MM.1S (cell line): ENCODE measurements around the gene TBX2.

Experiments used
- DNase-seq: peaks from one replicate; pipeline ENCODE4 v3.0.0-alpha.2; 2015
- H2AFZ ChIP-seq: fragments of 300-600 bp; sonication (generic); 2 replicates; pipeline ENCODE4 v1.6.0; 2016; ENCODE audit warnings: antibody characterized with exemption, low read length
- H3F3A ChIP-seq: fragments of 300-600 bp; sonication (generic); 2 replicates; pipeline ENCODE4 v1.6.1; 2016; ENCODE audit warnings: mild to moderate bottlenecking, antibody characterized with exemption, low read length, moderate library complexity, mixed read lengths; ENCODE audit not compliant: insufficient read depth
- H3K27ac ChIP-seq: fragments of 300-600 bp; sonication (generic); 2 replicates; pipeline ENCODE4 v1.5.1; 2016; ENCODE audit warnings: mild to moderate bottlenecking, low read length
- H3K27me3 ChIP-seq: fragments of 300-600 bp; sonication (generic); replicated peaks from 2 replicates; pipeline ENCODE4 v1.6.0; 2016; ENCODE audit warnings: low read length; ENCODE audit not compliant: insufficient read depth
- H3K36me3 ChIP-seq: fragments of 300-600 bp; sonication (generic); replicated peaks from 2 replicates; pipeline ENCODE4 v1.6.1; 2016; ENCODE audit warnings: mild to moderate bottlenecking, low read length, mixed read lengths; ENCODE audit not compliant: insufficient read depth
- H3K4me1 ChIP-seq: fragments of 300-600 bp; sonication (generic); 2 replicates; pipeline ENCODE4 v1.6.1; 2016; ENCODE audit warnings: low read length, mixed read lengths
- H3K4me2 ChIP-seq: fragments of 300-600 bp; sonication (generic); 2 replicates; pipeline ENCODE4 v1.6.0; 2016; ENCODE audit warnings: low read depth, low read length
- H3K4me3 ChIP-seq: fragments of 300-600 bp; sonication (generic); 2 replicates; pipeline ENCODE4 v1.5.1; 2016; ENCODE audit warnings: low read length, mixed read lengths
- H3K79me2 ChIP-seq: fragments of 300-600 bp; sonication (generic); 2 replicates; pipeline ENCODE4 v1.6.1; 2016; ENCODE audit warnings: mixed run types, low read length, mixed read lengths
- H3K9ac ChIP-seq: fragments of 300-600 bp; sonication (generic); 2 replicates; pipeline ENCODE4 v1.6.1; 2016; ENCODE audit warnings: low read length, mixed read lengths
- H3K9me2 ChIP-seq: fragments of 300-600 bp; sonication (generic); replicated peaks from 2 replicates; pipeline ENCODE4 v1.6.1; 2016; ENCODE audit warnings: mild to moderate bottlenecking, low read length, mixed read lengths; ENCODE audit not compliant: insufficient read depth
- H3K9me3 ChIP-seq: fragments of 300-600 bp; sonication (generic); replicated peaks from 2 replicates; pipeline ENCODE4 v1.6.1; 2016; ENCODE audit warnings: mild to moderate bottlenecking, low read length, mixed read lengths; ENCODE audit not compliant: insufficient read depth
- H4K20me1 ChIP-seq: fragments of 300-600 bp; sonication (generic); 2 replicates; pipeline ENCODE4 v1.6.1; 2016; ENCODE audit warnings: mild to moderate bottlenecking, low read length, moderate library complexity, mixed read lengths; ENCODE audit not compliant: insufficient read depth
- EZH2 ChIP-seq: fragments of 300-600 bp; sonication (generic); optimal IDR thresholded peaks from 2 replicates; pipeline ENCODE3; 2017; ENCODE audit warnings: low read depth, mild to moderate bottlenecking, antibody characterized with exemption, low read length, mixed read lengths
- EZH2phosphoT487 ChIP-seq: fragments of 300-600 bp; sonication (generic); IDR thresholded peaks from 2 replicates; pipeline ENCODE4 v1.6.1; 2018; ENCODE audit warnings: antibody characterized with exemption, low read length
- TF ChIP-seq, protein P1 (sequence below): fragments of 300-600 bp; sonication (generic); IDR thresholded peaks from 2 replicates; pipeline ENCODE4 v1.5.1; 2016; ENCODE audit warnings: antibody characterized with exemption, low read length, mixed read lengths

Gene TBX2

DNA sequence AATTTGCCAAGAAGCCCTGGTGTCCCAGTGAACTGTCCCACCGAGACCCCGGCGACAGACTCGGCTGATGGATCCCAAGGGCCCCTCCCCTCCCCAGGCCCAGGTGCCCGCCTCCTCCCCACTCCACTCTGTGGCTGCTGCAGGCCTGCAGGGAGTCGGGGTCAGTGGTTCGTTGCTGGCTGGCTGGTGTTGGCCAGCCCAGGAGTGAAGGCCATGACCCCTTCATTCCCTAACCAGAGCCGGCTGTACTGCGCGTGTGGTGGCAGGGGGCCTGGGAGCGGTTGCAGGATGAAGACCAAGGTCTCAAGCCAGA is 9.2 kb upstream of the TBX2 start:
- H3K4me1 ChIP-seq, result peaks cover 10% of the 10 kb centered on the region
- no peak overlapping the region for H3K4me2 ChIP-seq
- no peaks in the 10 kb centered on the region for H3K27me3 ChIP-seq
- H3K4me3 ChIP-seq, result no peak overlapping the region
- no peaks in the 10 kb centered on the region for H3K79me2 ChIP-seq
- no peak overlapping the region for H2AFZ ChIP-seq
- no peak for DNase-seq
- H3K36me3 ChIP-seq, result no peaks in the 10 kb centered on the region
- no peaks in the 10 kb centered on the region for H4K20me1 ChIP-seq
- no peak overlapping the region for H3K27ac ChIP-seq
- no peak overlapping the region for H3K9ac ChIP-seq
- no peaks in the 10 kb centered on the region for H3K9me2 ChIP-seq
- TF ChIP-seq EZH2 (no peak), EZH2phosphoT487 (no peak)
- TF ChIP-seq, protein P1, sequence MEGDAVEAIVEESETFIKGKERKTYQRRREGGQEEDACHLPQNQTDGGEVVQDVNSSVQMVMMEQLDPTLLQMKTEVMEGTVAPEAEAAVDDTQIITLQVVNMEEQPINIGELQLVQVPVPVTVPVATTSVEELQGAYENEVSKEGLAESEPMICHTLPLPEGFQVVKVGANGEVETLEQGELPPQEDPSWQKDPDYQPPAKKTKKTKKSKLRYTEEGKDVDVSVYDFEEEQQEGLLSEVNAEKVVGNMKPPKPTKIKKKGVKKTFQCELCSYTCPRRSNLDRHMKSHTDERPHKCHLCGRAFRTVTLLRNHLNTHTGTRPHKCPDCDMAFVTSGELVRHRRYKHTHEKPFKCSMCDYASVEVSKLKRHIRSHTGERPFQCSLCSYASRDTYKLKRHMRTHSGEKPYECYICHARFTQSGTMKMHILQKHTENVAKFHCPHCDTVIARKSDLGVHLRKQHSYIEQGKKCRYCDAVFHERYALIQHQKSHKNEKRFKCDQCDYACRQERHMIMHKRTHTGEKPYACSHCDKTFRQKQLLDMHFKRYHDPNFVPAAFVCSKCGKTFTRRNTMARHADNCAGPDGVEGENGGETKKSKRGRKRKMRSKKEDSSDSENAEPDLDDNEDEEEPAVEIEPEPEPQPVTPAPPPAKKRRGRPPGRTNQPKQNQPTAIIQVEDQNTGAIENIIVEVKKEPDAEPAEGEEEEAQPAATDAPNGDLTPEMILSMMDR, result no peak
- peaks cover 7% of the 10 kb centered on the region; the same call in 1 of the 2 replicates for H3F3A ChIP-seq
- H3K9me3 ChIP-seq, result no peaks in the 10 kb centered on the region

DNA sequence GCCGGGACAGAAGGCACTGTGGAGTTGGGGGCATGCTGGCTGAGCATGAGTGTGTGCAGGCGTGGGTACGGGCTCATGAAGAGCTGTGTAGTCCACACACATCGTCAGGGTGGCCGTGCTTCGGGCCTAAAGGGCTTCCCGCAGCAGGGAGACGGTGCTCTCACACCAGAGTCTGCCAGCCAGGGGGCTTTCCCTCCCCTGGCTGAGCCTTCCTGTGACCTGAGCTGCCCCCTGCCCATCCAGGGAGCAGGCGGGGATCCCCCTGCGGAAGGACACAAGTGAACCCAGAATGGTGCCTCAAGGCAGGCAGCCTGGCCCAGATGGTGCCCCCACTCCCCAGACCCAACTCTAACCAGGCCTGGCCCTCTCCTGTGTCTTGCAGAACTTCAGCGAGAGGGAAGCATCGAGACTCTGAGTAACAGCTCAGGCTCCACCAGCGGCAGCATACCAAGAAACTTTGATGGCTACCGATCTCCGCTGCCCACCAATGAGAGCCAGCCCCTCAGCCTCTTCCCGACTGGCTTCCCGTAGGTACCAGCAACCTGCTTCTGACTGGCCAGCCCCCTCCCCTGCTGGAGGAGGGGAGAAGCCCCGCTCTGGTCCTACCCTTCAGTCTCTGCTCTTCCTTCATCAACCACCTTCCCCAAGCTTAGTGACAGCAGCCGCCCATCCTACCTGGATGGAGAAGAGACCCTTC is 7.9 kb upstream of the TBX2 start:
- Histone ChIP-seq H3K4me1 (peaks cover 10% of the 10 kb centered on the region), H3K27me3 (no peaks in the 10 kb centered on the region), H3K9me2 (no peaks in the 10 kb centered on the region), H3K4me3 (no peak overlapping the region), H3K36me3 (no peaks in the 10 kb centered on the region), H2AFZ (no peak overlapping the region), H3K9me3 (no peaks in the 10 kb centered on the region), H3F3A (peaks cover 8% of the 10 kb centered on the region; the same call in 1 of the 2 replicates), H3K27ac (no peak overlapping the region), H3K9ac (no peak overlapping the region), H3K79me2 (no peaks in the 10 kb centered on the region), H4K20me1 (no peaks in the 10 kb centered on the region), H3K4me2 (no peak overlapping the region)
- TF ChIP-seq EZH2 (no peak), EZH2phosphoT487 (no peak)
- TF ChIP-seq, protein P1, result no peak
- no peak for DNase-seq

DNA sequence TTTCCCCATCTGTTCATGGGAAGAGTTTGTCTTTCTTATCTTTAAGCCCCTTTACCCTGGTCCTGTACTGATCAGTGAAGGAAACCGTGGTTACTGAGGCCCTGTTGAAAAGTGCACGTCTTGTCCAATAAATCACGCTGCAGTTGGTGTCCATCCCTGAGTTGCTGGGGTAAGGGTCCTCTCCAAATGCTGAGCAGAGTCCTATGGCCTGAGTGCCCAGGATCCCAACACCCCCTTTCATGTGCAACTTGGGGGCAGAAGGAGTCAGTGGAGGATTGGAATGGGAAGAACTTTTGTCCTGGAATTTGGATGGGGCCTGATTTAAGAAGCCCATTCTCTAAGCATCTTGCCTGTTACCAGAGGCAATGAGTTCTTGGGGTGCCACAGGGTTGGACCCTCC is 7.0 kb upstream of the TBX2 start:
- peaks cover under 1% of the 10 kb centered on the region; the same call in 1 of the 2 replicates for H3K27me3 ChIP-seq

More for the DNA sequence above, 7.0 kb upstream of the TBX2 start:
- TF ChIP-seq EZH2phosphoT487, result no peak
- TF ChIP-seq, protein P1, result no peak
- TF ChIP-seq EZH2, result no peak
- no peaks in the 10 kb centered on the region for H4K20me1 ChIP-seq
- H3K9ac ChIP-seq, result no peak overlapping the region
- no peak overlapping the region for H3K4me2 ChIP-seq
- H3K9me2 ChIP-seq, result no peaks in the 10 kb centered on the region
- DNase-seq, result no peak
- peaks cover 10% of the 10 kb centered on the region for H3K4me1 ChIP-seq
- H3K27ac ChIP-seq, result no peak overlapping the region
- no peaks in the 10 kb centered on the region for H3K9me3 ChIP-seq
- H3K79me2 ChIP-seq, result no peaks in the 10 kb centered on the region
- H3K36me3 ChIP-seq, result no peaks in the 10 kb centered on the region
- peaks cover 8% of the 10 kb centered on the region; the same call in 1 of the 2 replicates for H3F3A ChIP-seq
- no peak overlapping the region for H2AFZ ChIP-seq
- H3K4me3 ChIP-seq, result no peak overlapping the region
